Neutrophil (primary cell): ENCODE results near the gene MIS18BP1.

Source experiments
- H3K27ac ChIP-seq: fragments of 200-600 bp; sonication (generic); 2 replicates; pipeline ENCODE4 v1.5.1; 2016; ENCODE audit warnings: mild to moderate bottlenecking, moderate library complexity
- H3K27me3 ChIP-seq: fragments of 200-600 bp; sonication (generic); 2 replicates; pipeline ENCODE4 v1.6.0; 2016; ENCODE audit warnings: mild to moderate bottlenecking
- H3K36me3 ChIP-seq: fragments of 200-600 bp; sonication (generic); 2 replicates; pipeline ENCODE4 v1.5.1; 2017
- H3K4me1 ChIP-seq, 2 experiments: fragments of 200-600 bp in 1 of 2; sonication (generic) in 1 of 2; 1 replicate in 1 of 2; 2 replicates in 1 of 2; pipeline versions ENCODE4 v1.5.1 to v1.6.1; 2013 to 2016; ENCODE audit warnings: low read depth in 1 of 2, low read length in 1 of 2, mild to moderate bottlenecking in 1 of 2, moderate library complexity in 1 of 2; ENCODE audit not compliant: control insufficient read depth in 1 of 2, insufficient read depth in 1 of 2
- H3K4me3 ChIP-seq, 2 experiments: fragments of 200-600 bp in 1 of 2; sonication (generic) in 1 of 2; 1 replicate in 1 of 2; 2 replicates in 1 of 2; pipeline ENCODE4 v1.5.1; 2013 to 2016; ENCODE audit warnings: low read depth in 1 of 2, low read length in 1 of 2, mild to moderate bottlenecking in 1 of 2, moderate library complexity in 1 of 2
- H3K9me3 ChIP-seq: fragments of 200-600 bp; sonication (generic); 2 replicates; pipeline ENCODE4 v1.5.1; 2016
- TF ChIP-seq, protein P1 (sequence below): fragments of 200-600 bp; sonication (generic); IDR thresholded peaks from 2 replicates; pipeline ENCODE4 v1.5.1; 2016; ENCODE audit warnings: antibody characterized with exemption

MIS18BP1 gene

DNA sequence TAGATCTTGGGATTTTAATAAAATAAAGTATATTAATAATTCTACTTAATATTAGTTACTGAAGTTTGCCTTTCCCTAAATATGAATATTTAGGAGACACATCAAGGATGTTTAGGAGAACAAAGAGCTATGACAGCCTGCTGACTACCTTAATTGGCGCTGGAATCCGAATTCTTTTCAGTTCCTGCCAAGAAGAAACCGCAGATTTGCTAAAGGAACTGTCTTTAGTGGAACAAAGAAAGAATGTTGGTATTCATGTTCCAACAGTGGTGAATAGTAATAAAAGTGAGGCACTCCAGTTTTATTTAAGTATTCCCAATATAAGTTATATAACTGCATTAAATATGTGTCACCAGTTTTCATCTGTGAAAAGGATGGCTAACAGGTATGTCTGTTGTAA, 54.5 kb downstream of the MIS18BP1 start:
- Histone ChIP-seq H3K27ac (no peak overlapping the region), H3K36me3 (peaks cover 31% of the 10 kb centered on the region), H3K9me3 (no peaks in the 10 kb centered on the region), H3K4me3 (no peak overlapping the region), H3K4me1 (no peaks in the 10 kb centered on the region), H3K27me3 (no peaks in the 10 kb centered on the region)
- TF ChIP-seq, protein P1, sequence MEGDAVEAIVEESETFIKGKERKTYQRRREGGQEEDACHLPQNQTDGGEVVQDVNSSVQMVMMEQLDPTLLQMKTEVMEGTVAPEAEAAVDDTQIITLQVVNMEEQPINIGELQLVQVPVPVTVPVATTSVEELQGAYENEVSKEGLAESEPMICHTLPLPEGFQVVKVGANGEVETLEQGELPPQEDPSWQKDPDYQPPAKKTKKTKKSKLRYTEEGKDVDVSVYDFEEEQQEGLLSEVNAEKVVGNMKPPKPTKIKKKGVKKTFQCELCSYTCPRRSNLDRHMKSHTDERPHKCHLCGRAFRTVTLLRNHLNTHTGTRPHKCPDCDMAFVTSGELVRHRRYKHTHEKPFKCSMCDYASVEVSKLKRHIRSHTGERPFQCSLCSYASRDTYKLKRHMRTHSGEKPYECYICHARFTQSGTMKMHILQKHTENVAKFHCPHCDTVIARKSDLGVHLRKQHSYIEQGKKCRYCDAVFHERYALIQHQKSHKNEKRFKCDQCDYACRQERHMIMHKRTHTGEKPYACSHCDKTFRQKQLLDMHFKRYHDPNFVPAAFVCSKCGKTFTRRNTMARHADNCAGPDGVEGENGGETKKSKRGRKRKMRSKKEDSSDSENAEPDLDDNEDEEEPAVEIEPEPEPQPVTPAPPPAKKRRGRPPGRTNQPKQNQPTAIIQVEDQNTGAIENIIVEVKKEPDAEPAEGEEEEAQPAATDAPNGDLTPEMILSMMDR: no peak

DNA sequence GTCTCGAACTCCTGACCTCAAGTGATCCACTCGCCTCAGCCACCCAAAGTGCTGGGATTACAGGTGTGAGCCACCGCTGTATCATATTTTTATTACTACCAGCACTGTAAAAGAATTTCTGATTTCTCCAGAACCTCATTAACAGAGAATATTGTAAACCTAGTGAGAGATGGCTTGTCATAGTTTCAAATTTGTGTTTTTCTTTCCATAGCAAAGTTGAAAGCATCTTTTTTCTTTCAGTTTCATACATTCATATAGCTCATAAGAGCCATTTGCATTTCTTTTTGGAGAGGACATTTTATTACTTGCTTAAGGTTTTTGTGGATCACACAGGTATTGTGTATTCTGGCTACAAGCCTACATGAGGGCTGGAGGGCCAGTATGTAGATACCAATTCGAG, 58.0 kb downstream of the MIS18BP1 start:
- Histone ChIP-seq H3K9me3 (no peaks in the 10 kb centered on the region), H3K4me1 (no peaks in the 10 kb centered on the region), H3K36me3 (no peaks in the 10 kb centered on the region), H3K27me3 (no peaks in the 10 kb centered on the region), H3K4me3 (no peak overlapping the region), H3K27ac (no peak overlapping the region)
- TF ChIP-seq, protein P1: no peak

DNA sequence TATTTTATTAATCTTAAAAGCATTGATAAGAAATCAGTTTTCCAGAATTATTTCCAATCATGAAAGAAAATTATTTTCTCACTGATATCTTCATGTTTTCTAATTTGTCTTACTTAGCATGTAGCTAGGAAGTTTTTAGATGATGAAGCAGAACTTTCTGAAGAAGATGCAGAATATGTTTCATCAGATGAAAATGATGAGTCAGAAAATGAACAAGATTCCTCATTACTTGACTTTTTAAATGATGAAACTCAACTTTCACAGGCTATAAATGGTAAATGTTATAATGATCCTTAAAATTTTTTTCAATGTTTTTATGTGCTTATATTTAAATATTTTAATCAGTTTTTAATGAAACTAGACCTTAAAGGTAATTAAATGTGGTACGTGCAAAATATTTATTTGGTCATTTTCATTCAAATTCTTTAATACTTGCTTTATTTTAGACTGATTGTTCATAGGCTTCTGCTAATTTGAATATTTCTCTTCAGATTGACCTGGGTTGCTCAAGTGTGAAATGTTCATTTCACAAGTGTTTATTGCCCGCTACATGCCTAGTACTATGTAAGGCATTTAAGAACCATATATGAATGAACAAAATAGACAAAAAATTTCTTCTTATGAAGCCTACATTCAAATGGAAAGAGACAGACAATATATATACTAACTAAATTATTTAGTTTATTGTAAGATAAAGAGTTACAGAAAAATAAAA, 67.7 kb downstream of the MIS18BP1 start:
- H3K4me1 ChIP-seq: no peaks in the 10 kb centered on the region
- no peaks in the 10 kb centered on the region for H3K27me3 ChIP-seq
- TF ChIP-seq, protein P1: no peak
- H3K4me3 ChIP-seq: no peak overlapping the region
- no peak overlapping the region for H3K27ac ChIP-seq
- peaks cover 8% of the 10 kb centered on the region for H3K36me3 ChIP-seq
- no peaks in the 10 kb centered on the region for H3K9me3 ChIP-seq

DNA sequence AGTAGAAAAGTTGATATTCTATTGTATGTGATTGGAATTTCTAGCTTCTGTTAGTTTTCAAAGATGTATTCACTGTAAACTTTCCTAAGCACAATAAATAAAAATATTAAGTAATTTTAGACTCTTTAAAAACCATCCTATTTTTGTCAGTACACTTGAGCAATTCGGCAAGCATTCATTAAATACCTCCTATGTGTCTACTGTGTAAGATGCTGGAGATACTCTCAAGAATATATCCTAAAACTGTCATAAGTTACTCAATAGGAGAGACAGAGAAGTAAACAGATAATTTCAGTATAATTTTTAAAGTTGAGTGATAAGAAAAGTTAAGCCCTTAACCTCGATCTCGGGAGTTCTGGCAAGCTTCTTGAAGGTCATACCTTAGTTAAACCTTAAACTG, 71.2 kb downstream of the MIS18BP1 start:
- Histone ChIP-seq H3K4me3 (no peak overlapping the region), H3K27ac (no peak overlapping the region), H3K27me3 (no peaks in the 10 kb centered on the region), H3K4me1 (peaks cover 0 to 7% of the 10 kb centered on the region in 2 experiments), H3K9me3 (no peaks in the 10 kb centered on the region), H3K36me3 (no peaks in the 10 kb centered on the region)
- TF ChIP-seq, protein P1: no peak

DNA sequence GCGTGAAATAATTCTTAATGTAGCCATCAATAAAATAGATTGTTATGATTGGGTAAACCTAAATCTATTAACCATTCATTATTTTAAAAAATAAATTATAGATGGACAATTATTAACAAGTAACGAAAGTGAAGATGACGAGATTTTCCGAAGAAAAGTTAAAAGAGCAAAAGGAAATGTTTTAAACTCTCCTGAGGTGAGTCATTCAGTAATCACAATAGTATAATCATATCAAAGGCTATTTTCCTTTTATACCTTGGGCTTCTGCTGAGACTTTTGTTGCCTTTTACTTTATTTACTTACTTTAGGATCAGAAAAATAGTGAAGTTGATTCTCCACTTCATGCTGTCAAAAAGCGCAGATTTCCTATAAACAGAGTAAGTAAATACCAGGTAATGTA, 71.7 kb downstream of the MIS18BP1 start:
- no peaks in the 10 kb centered on the region for H3K9me3 ChIP-seq
- no peaks in the 10 kb centered on the region for H3K36me3 ChIP-seq
- TF ChIP-seq, protein P1: no peak
- H3K4me3 ChIP-seq: no peak overlapping the region
- no peaks in the 10 kb centered on the region for H3K27me3 ChIP-seq
- H3K27ac ChIP-seq: no peak overlapping the region
- H3K4me1 ChIP-seq: peaks cover 0 to 7% of the 10 kb centered on the region in 2 experiments
